ENCODE measurements around the gene DCLRE1A. TPM values are rescaled to one million over a fixed set of nuclear protein-coding genes. Genes with fewer than 3 reads are reported as not detected.

The DCLRE1A gene
- total and polyA plus RNA-seq, 2 of the 13 experiments (the other 11 are each of a cell fraction or from before 2014, with no cell fraction given): 6.2 to 19.6 TPM

DNA sequence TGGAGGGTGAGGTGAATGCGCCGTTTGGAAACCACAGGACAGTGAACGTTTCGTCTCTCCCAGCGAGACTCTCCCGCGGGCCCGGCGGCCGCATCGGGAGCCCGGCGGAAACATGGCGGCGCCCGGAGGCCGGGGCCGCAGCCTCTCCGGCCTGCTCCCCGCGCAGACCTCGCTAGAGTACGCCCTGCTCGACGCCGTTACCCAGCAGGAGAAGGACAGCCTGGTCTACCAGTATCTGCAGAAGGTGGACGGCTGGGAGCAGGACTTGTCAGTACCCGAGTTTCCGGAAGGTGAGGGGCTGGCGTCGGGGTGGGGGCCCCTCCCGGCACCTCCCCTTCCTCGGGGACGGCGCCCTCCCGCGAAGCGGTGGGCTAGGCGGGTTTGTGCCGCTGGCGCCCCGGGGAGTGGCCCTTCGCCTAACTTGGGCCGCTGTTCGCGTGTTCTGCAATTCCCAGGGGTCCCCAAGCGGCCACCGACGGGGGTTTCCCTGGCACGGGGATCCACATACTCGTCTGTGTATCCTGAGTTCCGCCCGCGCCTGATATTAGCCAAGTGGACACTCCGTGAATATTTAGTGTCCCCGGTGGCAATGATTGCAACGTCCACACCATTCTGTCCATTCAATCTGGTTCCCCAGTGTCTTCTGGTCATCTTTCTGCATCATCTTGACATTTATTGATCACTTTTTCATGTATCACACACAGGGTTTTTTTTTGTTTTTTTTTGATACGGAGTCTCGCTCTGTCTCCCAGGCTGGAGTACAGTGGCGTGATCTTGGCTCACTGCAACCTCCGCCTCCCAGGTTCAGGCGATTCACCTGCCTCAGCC is 1.1 kb upstream of the DCLRE1A start (continued):
- TF ChIP-seq, protein P1, sequence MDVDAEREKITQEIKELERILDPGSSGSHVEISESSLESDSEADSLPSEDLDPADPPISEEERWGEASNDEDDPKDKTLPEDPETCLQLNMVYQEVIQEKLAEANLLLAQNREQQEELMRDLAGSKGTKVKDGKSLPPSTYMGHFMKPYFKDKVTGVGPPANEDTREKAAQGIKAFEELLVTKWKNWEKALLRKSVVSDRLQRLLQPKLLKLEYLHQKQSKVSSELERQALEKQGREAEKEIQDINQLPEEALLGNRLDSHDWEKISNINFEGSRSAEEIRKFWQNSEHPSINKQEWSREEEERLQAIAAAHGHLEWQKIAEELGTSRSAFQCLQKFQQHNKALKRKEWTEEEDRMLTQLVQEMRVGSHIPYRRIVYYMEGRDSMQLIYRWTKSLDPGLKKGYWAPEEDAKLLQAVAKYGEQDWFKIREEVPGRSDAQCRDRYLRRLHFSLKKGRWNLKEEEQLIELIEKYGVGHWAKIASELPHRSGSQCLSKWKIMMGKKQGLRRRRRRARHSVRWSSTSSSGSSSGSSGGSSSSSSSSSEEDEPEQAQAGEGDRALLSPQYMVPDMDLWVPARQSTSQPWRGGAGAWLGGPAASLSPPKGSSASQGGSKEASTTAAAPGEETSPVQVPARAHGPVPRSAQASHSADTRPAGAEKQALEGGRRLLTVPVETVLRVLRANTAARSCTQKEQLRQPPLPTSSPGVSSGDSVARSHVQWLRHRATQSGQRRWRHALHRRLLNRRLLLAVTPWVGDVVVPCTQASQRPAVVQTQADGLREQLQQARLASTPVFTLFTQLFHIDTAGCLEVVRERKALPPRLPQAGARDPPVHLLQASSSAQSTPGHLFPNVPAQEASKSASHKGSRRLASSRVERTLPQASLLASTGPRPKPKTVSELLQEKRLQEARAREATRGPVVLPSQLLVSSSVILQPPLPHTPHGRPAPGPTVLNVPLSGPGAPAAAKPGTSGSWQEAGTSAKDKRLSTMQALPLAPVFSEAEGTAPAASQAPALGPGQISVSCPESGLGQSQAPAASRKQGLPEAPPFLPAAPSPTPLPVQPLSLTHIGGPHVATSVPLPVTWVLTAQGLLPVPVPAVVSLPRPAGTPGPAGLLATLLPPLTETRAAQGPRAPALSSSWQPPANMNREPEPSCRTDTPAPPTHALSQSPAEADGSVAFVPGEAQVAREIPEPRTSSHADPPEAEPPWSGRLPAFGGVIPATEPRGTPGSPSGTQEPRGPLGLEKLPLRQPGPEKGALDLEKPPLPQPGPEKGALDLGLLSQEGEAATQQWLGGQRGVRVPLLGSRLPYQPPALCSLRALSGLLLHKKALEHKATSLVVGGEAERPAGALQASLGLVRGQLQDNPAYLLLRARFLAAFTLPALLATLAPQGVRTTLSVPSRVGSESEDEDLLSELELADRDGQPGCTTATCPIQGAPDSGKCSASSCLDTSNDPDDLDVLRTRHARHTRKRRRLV (CRISPR knock-in tag; IDR thresholded peaks at IDR 0.05): no peak; the same call in 1 of the 2 replicates
- TF ChIP-seq SOX6 (IDR thresholded peaks at IDR 0.05): no peak
- peak; percentile 28; the same call in 1 of the 2 replicates for TF ChIP-seq SOX6 (CRISPR knock-in tag; IDR thresholded peaks at IDR 0.05)
- TF ChIP-seq RXRA (CRISPR knock-in tag; IDR thresholded peaks at IDR 0.05): peak; percentile 56; the same call in 1 of the 2 replicates
- 0 out of 2 replicates have a peak, but pooled peaks have one; percentile 16 for TF ChIP-seq ZNF772 (CRISPR knock-in tag; IDR thresholded peaks at IDR 0.05)
- 0 out of 2 replicates have a peak, but pooled peaks have one; percentile 3 for TF ChIP-seq ZNF75D (CRISPR knock-in tag; IDR thresholded peaks at IDR 0.05; ENCODE audit: borderline replicate concordance)
- peak; percentile 52 for TF ChIP-seq ZNF747 (CRISPR knock-in tag; IDR thresholded peaks at IDR 0.05; ENCODE audit: borderline replicate concordance)
- TF ChIP-seq DNMT1 (CRISPR knock-in tag; IDR thresholded peaks at IDR 0.05): peak; percentile 41; the same call in 1 of the 2 replicates
- TF ChIP-seq AGO2 (optimal IDR thresholded peaks at IDR 0.05; ENCODE audit: low read depth, low read length): peak; percentile 71
- TF ChIP-seq RAD21 (CRISPR knock-in tag; IDR thresholded peaks at IDR 0.05): no peak
- no peak for TF ChIP-seq ZMYM2 (CRISPR knock-in tag; IDR thresholded peaks at IDR 0.05)
- TF ChIP-seq THAP11 (CRISPR knock-in tag; IDR thresholded peaks at IDR 0.05): peak; percentile 41; the same call in 1 of the 2 replicates
- no peak for TF ChIP-seq ZFYVE20 (CRISPR knock-in tag; IDR thresholded peaks at IDR 0.05; ENCODE audit: borderline replicate concordance, low read depth)
- TF ChIP-seq SNAI1 (CRISPR knock-in tag; IDR thresholded peaks at IDR 0.05; ENCODE audit: borderline replicate concordance): no peak
- TF ChIP-seq ZNF766 (CRISPR knock-in tag; IDR thresholded peaks at IDR 0.05; ENCODE audit: borderline replicate concordance): peak; percentile 41; the same call in 1 of the 2 replicates
- TF ChIP-seq ZNF616 (CRISPR knock-in tag; IDR thresholded peaks at IDR 0.05; ENCODE audit: low read depth): peak; percentile 41; the same call in 1 of the 2 replicates
- TF ChIP-seq CCAR2 (optimal IDR thresholded peaks at IDR 0.05; ENCODE audit: low read depth, low read length): no peak
- peak; percentile 82 for TF ChIP-seq HOXA3 (CRISPR knock-in tag; IDR thresholded peaks at IDR 0.05)
- TF ChIP-seq, protein P2, sequence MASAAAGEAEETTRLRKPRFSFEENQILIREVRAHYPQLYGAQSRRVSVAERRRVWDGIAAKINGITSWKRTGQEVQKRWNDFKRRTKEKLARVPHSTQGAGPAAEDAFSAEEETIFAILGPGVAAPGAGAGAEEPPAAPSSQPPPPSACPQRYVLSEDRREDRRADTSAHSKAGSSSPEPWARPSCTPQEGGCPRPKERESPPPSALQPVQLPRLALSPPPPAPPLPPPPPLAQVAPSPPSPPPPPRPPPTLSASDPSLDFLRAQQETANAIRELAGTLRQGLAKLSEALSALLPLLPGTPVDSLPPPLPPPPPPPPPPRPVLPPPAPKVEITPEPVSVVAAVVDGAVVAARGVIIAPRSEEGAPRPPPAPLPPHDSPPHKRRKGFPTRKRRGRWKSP (CRISPR knock-in tag; IDR thresholded peaks at IDR 0.05): peak; percentile 59; the same call in 1 of the 2 replicates
- no peak for TF ChIP-seq ARID2 (CRISPR knock-in tag; IDR thresholded peaks at IDR 0.05; ENCODE audit: borderline replicate concordance)
- TF ChIP-seq ZSCAN29 (CRISPR knock-in tag; conservative IDR thresholded peaks at IDR 0.05): no peak
- TF ChIP-seq KDM3A (CRISPR knock-in tag; IDR thresholded peaks at IDR 0.05; ENCODE audit: low read depth): peak; percentile 68; the same call in 1 of the 2 replicates
- no peak for TF ChIP-seq ZNF670 (CRISPR knock-in tag; IDR thresholded peaks at IDR 0.05; ENCODE audit: borderline replicate concordance)
- no peak for TF ChIP-seq ARNT (IDR thresholded peaks at IDR 0.05)
- peak; percentile 63; the same call in 1 of the 2 replicates for TF ChIP-seq WIZ (CRISPR knock-in tag; IDR thresholded peaks at IDR 0.05)
- TF ChIP-seq SATB2 (CRISPR knock-in tag; IDR thresholded peaks at IDR 0.05): no peak
